SK-N-SH treated with all-trans-retinoic acid at 6 μM for 48 hours (cell line): Measurements from ENCODE around the gene TMEM138.

Experiments
- ATAC-seq: fragments of 200-7000 bp; cut with Tn5 transposase; 3 replicates; pipeline ENCODE4 v1.9.1; 2020; ENCODE audit warnings: mild to moderate bottlenecking, moderate library complexity
- ARNTL ChIP-seq: fragments of 450-650 bp; formaldehyde crosslinking; IDR thresholded peaks from 2 replicates; pipeline ENCODE4 v1.5.0; 2020; ENCODE audit warnings: low read depth, mild to moderate bottlenecking, moderate library complexity, borderline replicate concordance
- BACH2 ChIP-seq: fragments of 250-450 bp; sonication (Bioruptor Pico); IDR thresholded peaks from 2 replicates; pipeline ENCODE4 v1.9.0; 2021; ENCODE audit warnings: mild to moderate bottlenecking, borderline replicate concordance
- CREB5 ChIP-seq: fragments of 250-450 bp; sonication (Bioruptor Pico); IDR thresholded peaks from 2 replicates; pipeline ENCODE4 v1.5.1; 2020; ENCODE audit warnings: low read depth, mild to moderate bottlenecking, moderate library complexity
- CSDC2 ChIP-seq: fragments of 250-450 bp; sonication (Bioruptor Pico); IDR thresholded peaks from 2 replicates; pipeline ENCODE4 v1.5.0; 2020; ENCODE audit warnings: mild to moderate bottlenecking, moderate library complexity
- GLIS3 ChIP-seq: fragments of 250-450 bp; sonication (Bioruptor Pico); IDR thresholded peaks from 2 replicates; pipeline ENCODE4 v1.5.0; 2020; ENCODE audit warnings: mild to moderate bottlenecking, moderate library complexity
- ISL1 ChIP-seq: fragments of 250-450 bp; sonication (Bioruptor Pico); IDR thresholded peaks from 2 replicates; pipeline ENCODE4 v2.1.2; 2022; ENCODE audit warnings: mild to moderate bottlenecking, moderate library complexity
- PATZ1 ChIP-seq: fragments of 250-450 bp; sonication (Bioruptor Pico); IDR thresholded peaks from 2 replicates; pipeline ENCODE4 v1.8.0; 2020; ENCODE audit warnings: mild to moderate bottlenecking, moderate library complexity, borderline replicate concordance
- PPARA ChIP-seq: fragments of 250-450 bp; sonication (Bioruptor Pico); IDR thresholded peaks from 2 replicates; pipeline ENCODE4 v1.5.0; 2020; ENCODE audit warnings: mild to moderate bottlenecking, borderline replicate concordance
- SNAI2 ChIP-seq: fragments of 250-450 bp; sonication (Bioruptor Pico); IDR thresholded peaks from 2 replicates; pipeline ENCODE4 v1.5.0; 2020; ENCODE audit warnings: mild to moderate bottlenecking, moderate library complexity
- TCF4 ChIP-seq: fragments of 250-450 bp; sonication (Bioruptor Pico); IDR thresholded peaks from 2 replicates; pipeline ENCODE4 v1.8.0; 2021; ENCODE audit warnings: mild to moderate bottlenecking, moderate library complexity, borderline replicate concordance
- ZC3H10 ChIP-seq: fragments of 250-450 bp; sonication (Bioruptor Pico); IDR thresholded peaks from 2 replicates; pipeline ENCODE4 v1.5.1; 2021; ENCODE audit warnings: mild to moderate bottlenecking, moderate library complexity
- ZFP3 ChIP-seq: fragments of 250-450 bp; sonication (Bioruptor Pico); IDR thresholded peaks from 2 replicates; pipeline ENCODE4 v1.5.0; 2020; ENCODE audit warnings: mild to moderate bottlenecking, moderate library complexity
- ZFP30 ChIP-seq: fragments of 450-650 bp; formaldehyde crosslinking; IDR thresholded peaks from 2 replicates; pipeline ENCODE4 v1.5.0; 2022; ENCODE audit warnings: mild to moderate bottlenecking, moderate library complexity
- ZNF565 ChIP-seq: fragments of 450-650 bp; formaldehyde crosslinking; conservative IDR thresholded peaks from 2 replicates; pipeline ENCODE4 v1.5.0; 2020; ENCODE audit warnings: low read depth, mild to moderate bottlenecking, moderate library complexity
- ZNF70 ChIP-seq: fragments of 450-650 bp; formaldehyde crosslinking; IDR thresholded peaks from 2 replicates; pipeline ENCODE4 v1.5.0; 2020; ENCODE audit warnings: mild to moderate bottlenecking, moderate library complexity
- ZNF8 ChIP-seq: fragments of 450-650 bp; formaldehyde crosslinking; IDR thresholded peaks from 2 replicates; pipeline ENCODE4 v1.5.0; 2020; ENCODE audit warnings: mild to moderate bottlenecking, moderate library complexity
- TF ChIP-seq, protein P1 (sequence below): fragments of 250-450 bp; sonication (Bioruptor Pico); IDR thresholded peaks from 2 replicates; pipeline ENCODE4 v1.5.1; 2021; ENCODE audit warnings: mild to moderate bottlenecking, moderate library complexity
- TF ChIP-seq, protein P2 (sequence below): fragments of 250-450 bp; sonication (Bioruptor Pico); IDR thresholded peaks from 2 replicates; pipeline ENCODE4 v1.5.0; 2020; ENCODE audit warnings: mild to moderate bottlenecking, moderate library complexity

The TMEM138 gene

DNA sequence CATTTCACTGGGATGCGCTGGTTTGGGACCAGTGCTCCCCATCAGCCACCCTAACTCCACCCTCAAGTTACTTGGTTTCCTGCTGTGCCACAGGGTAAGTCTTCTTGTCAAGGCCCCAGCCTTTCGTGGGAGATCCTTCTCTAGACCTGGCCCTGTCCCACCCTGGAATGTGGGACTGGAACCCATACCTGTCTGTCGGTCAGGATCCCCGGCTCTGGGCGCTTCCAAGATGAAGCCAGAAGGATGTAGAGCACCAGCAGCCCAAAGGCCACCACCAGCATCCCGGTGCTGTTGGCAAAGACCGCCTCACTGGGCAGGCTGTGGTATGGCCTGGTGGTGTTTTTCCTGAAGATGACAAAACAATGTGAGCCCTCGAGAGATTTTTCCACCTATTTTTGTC lies 11.4 kb upstream of the TMEM138 start:
- TF ChIP-seq ARNTL (CRISPR knock-in tag): no peak
- no peak for TF ChIP-seq CREB5
- TF ChIP-seq ZNF8 (CRISPR knock-in tag): no peak
- TF ChIP-seq ZFP3 (CRISPR knock-in tag): no peak
- TF ChIP-seq PPARA (CRISPR knock-in tag): no peak
- no peak for TF ChIP-seq CSDC2
- no peak for TF ChIP-seq ZC3H10 (CRISPR knock-in tag)
- no peak for TF ChIP-seq GLIS3 (CRISPR knock-in tag)
- no peak for TF ChIP-seq ZNF70 (CRISPR knock-in tag)
- no peak for TF ChIP-seq ZNF565
- ATAC-seq: no peak

DNA sequence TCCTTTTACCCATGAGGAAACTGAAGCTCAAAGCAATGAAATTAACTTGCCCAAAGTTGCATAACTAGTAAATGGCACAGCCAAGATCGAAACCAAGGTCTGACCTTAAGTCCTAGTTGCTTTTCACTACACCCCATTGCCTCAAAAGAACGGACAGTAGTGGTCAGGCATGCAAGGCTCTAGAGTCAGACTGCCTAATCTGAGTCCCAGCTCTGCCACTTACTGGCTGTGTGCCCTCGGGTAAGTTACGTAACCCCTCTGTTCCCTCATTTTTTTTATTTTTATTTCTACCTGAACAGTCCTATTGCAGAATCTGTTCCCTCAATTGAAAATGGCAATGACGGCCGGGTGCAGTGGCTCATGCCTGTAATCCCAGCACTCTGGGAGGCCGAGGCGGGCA lies 10.1 kb upstream of the TMEM138 start:
- no peak for TF ChIP-seq PATZ1 (CRISPR knock-in tag)
- no peak for TF ChIP-seq BACH2 (CRISPR knock-in tag)
- no peak for TF ChIP-seq CSDC2
- TF ChIP-seq PPARA (CRISPR knock-in tag): no peak
- no peak for TF ChIP-seq ARNTL (CRISPR knock-in tag)
- no peak for TF ChIP-seq ZNF70 (CRISPR knock-in tag)
- TF ChIP-seq GLIS3 (CRISPR knock-in tag): no peak
- TF ChIP-seq ISL1 (CRISPR knock-in tag): no peak
- no peak for TF ChIP-seq ZNF8 (CRISPR knock-in tag)
- no peak for TF ChIP-seq TCF4
- TF ChIP-seq, protein P1, sequence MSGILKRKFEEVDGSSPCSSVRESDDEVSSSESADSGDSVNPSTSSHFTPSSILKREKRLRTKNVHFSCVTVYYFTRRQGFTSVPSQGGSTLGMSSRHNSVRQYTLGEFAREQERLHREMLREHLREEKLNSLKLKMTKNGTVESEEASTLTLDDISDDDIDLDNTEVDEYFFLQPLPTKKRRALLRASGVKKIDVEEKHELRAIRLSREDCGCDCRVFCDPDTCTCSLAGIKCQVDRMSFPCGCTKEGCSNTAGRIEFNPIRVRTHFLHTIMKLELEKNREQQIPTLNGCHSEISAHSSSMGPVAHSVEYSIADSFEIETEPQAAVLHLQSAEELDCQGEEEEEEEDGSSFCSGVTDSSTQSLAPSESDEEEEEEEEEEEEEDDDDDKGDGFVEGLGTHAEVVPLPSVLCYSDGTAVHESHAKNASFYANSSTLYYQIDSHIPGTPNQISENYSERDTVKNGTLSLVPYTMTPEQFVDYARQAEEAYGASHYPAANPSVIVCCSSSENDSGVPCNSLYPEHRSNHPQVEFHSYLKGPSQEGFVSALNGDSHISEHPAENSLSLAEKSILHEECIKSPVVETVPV (CRISPR knock-in tag): no peak
- TF ChIP-seq, protein P2, sequence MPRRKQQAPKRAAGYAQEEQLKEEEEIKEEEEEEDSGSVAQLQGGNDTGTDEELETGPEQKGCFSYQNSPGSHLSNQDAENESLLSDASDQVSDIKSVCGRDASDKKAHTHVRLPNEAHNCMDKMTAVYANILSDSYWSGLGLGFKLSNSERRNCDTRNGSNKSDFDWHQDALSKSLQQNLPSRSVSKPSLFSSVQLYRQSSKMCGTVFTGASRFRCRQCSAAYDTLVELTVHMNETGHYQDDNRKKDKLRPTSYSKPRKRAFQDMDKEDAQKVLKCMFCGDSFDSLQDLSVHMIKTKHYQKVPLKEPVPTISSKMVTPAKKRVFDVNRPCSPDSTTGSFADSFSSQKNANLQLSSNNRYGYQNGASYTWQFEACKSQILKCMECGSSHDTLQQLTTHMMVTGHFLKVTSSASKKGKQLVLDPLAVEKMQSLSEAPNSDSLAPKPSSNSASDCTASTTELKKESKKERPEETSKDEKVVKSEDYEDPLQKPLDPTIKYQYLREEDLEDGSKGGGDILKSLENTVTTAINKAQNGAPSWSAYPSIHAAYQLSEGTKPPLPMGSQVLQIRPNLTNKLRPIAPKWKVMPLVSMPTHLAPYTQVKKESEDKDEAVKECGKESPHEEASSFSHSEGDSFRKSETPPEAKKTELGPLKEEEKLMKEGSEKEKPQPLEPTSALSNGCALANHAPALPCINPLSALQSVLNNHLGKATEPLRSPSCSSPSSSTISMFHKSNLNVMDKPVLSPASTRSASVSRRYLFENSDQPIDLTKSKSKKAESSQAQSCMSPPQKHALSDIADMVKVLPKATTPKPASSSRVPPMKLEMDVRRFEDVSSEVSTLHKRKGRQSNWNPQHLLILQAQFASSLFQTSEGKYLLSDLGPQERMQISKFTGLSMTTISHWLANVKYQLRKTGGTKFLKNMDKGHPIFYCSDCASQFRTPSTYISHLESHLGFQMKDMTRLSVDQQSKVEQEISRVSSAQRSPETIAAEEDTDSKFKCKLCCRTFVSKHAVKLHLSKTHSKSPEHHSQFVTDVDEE (CRISPR knock-in tag): no peak
- TF ChIP-seq ZC3H10 (CRISPR knock-in tag): no peak
- TF ChIP-seq SNAI2 (CRISPR knock-in tag): no peak
- TF ChIP-seq CREB5: no peak
- no peak for TF ChIP-seq ZNF565
- ATAC-seq: no peak

GRCh38 chr11:61353131-61354067 lies 8.8 kb upstream of the TMEM138 start:
- ATAC-seq: no peak
- no peak for TF ChIP-seq ZFP30
- TF ChIP-seq ZC3H10 (CRISPR knock-in tag): no peak

DNA sequence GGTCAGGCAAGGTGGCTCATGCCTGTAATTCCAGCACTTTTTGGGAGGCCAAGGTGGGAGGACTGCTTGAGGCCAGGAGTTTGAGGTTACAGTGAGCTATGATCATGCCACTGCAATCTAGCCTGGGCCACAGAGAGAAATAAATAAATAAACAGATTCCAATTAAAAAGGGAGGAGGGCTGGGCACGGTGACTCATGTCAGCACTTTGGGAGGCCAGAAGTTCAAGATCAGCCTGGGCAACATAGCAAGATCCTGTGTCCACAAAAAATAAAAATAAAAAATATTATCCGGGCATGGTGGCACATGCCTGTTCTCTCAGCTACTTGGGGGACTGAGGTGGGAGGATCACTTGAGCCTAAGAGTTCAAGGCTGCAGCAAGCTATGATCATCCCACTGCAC lies 8.0 kb upstream of the TMEM138 start:
- no peak for ATAC-seq
- no peak for TF ChIP-seq ZNF565
- no peak for TF ChIP-seq BACH2 (CRISPR knock-in tag)
- no peak for TF ChIP-seq ZNF70 (CRISPR knock-in tag)
